GM10248 (cell line): ENCODE results near the gene EIF3I.

Experiments used
- CTCF ChIA-PET: fragments of 300-600 bp; sonication (Branson Sonifier 250); formaldehyde crosslinking; extraction: SDS; loops from one replicate; lab custom pipeline; 2021; ENCODE audit warnings: antibody characterized with exemption; lab: Yijun Ruan, JAX
- POLR2A ChIA-PET: fragments of 350-650 bp; sonication (Branson Sonifier 250); formaldehyde crosslinking; extraction: SDS; loops from one replicate; lab custom pipeline; 2020; ENCODE audit warnings: antibody characterized with exemption; lab: Yijun Ruan, JAX
- DNase-seq: peaks from one replicate; pipeline ENCODE4 v3.0.0; 2012; ENCODE audit errors: extremely low spot score
- TF ChIP-seq, protein P1 (sequence below): IDR thresholded peaks from 2 replicates; pipeline ENCODE4 v1.5.1; 2012; ENCODE audit warnings: mild to moderate bottlenecking, low read depth; ENCODE audit errors: extremely low read depth, missing control alignments, control extremely low read depth

Gene EIF3I

DNA sequence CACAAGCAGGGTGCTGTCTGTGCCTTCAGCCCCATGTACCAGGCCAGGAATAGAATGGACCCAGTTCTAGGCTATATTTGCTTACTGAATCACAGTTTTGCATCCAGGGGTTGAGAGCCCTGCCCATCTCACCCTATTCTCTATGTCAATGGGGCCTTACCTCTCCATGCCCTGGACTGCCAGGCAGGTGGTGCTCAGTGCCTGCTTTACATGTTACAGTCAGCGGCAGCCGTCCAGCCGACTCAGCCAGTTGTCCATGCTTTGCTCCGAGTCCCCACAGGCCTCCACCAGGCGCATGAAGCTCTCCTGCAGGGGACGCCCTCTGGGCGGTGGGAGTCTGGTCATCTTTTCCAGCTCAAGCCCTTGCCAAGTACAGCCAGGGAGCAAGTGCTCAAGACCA lies 12.6 kb downstream of the EIF3I start:
- ChIA-PET CTCF (interaction anchor here (1.1 to 10.0 kb wide), 3 partner anchors 17 to 81 kb away, joined by 3 to 104 read pairs (median 13); partner anchors contain the start of genes FAM167B and LCK), POLR2A (interaction anchor here (2.1 kb wide), 1 partner anchor 101 kb away, joined by 6 read pairs; the partner anchor contains the start of gene MARCKSL1)
- DNase-seq = no peak

DNA sequence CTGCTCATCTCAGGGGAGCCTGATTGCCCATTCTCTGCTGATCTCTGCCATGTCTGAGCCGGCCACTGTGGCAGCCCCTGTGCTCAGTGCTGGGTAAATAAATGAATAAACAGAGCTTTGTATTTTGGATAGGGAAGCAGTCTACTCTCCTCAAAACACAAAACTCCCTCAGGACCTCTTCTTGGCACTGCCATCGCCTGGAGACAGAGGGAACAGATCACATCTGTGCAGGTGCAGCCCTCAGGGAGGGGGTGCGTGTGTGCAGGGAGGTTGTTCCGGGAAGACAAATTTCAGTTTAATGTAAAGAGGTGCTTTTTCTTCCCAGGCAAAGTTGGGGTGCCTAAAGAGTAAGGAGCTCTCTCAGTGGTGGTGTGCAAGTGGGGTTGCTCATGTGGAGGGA lies 17.1 kb downstream of the EIF3I start:
- no peak for DNase-seq
- ChIA-PET POLR2A (no interaction called here), CTCF (interaction anchor here (1.4 to 14.4 kb wide), 4 partner anchors 10 to 78 kb away, joined by 4 to 156 read pairs (median 63); partner anchors contain the start of genes FAM167B and LCK)
- TF ChIP-seq, protein P1, sequence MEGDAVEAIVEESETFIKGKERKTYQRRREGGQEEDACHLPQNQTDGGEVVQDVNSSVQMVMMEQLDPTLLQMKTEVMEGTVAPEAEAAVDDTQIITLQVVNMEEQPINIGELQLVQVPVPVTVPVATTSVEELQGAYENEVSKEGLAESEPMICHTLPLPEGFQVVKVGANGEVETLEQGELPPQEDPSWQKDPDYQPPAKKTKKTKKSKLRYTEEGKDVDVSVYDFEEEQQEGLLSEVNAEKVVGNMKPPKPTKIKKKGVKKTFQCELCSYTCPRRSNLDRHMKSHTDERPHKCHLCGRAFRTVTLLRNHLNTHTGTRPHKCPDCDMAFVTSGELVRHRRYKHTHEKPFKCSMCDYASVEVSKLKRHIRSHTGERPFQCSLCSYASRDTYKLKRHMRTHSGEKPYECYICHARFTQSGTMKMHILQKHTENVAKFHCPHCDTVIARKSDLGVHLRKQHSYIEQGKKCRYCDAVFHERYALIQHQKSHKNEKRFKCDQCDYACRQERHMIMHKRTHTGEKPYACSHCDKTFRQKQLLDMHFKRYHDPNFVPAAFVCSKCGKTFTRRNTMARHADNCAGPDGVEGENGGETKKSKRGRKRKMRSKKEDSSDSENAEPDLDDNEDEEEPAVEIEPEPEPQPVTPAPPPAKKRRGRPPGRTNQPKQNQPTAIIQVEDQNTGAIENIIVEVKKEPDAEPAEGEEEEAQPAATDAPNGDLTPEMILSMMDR = no peak

More for the DNA sequence above, 12.6 kb downstream of the EIF3I start:
- TF ChIP-seq, protein P1 = no peak

DNA sequence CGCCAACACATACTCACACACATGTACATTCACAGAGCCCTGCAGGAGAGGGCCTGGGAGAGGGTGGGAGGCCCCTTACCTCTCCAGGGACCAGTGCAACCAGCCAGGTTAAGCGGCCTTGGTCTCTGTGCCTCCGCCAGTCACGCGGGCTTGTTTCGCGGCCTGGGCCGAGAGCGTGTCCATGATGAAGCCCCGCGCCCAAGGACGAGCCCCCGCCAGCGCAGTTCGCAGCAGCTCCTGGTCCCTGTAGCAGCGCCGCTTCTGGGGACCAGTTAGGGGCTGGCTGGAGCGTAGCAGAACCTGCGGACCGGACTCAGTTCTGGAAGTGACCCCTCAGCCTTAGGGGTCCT lies 17.6 kb downstream of the EIF3I start:
- CTCF ChIA-PET = interaction anchor here (0.9 to 14.4 kb wide), 6 partner anchors 10 to 111 kb away, joined by 3 to 156 read pairs (median 14); partner anchors contain the start of genes FAM167B and LCK
- DNase-seq = no peak
- TF ChIP-seq, protein P1 = no peak
- POLR2A ChIA-PET = no interaction called here

DNA sequence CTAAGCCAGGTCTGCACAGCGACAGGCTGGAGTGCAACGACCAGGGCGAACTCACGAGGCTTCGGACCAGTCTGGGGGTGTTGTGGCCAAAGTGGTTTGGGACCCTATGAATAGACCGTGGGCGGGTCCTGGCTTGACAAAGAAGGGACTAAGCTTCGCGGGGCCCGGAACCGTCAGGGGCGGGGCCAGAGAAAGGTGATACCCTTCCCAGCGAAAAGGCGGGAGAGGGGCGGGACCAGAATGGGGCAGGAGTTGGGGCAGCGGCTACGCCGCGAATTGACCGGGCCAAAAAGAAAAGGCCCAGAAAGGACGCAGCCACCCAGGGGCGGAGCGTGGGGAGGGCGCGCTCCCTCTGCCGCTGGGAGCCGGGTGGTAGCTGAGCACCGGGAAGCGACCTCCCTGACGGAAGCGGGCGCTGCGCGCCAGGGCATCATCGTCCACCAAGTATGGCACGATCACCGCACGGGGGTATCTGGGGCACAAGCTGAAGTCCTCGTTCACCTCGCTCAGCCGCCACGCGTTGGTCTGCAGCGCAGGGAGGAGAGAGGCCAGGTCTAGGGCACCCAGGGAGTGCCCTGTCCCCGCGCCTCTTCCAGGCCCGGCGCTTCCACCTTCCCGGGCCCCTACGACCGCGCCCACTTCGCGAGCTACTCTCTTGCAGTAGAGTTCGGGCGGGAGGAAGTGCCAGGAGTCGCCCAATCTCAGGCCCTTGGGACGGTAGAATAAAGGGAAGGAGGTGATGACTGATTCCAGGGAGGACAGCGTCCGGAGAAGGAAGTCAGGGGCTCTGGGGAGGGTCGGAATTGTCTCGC lies 18.1 kb downstream of the EIF3I start:
- TF ChIP-seq, protein P1 = peak; percentile 22
- DNase-seq = no peak
- ChIA-PET CTCF (interaction anchor here (0.6 to 14.4 kb wide), 12 partner anchors 11 to 237 kb away, joined by 3 to 156 read pairs (median 4); partner anchors contain the start of genes FAM167B and LCK), POLR2A (interaction anchor here (1.0 to 1.8 kb wide), 3 partner anchors 8 to 96 kb away, joined by 3 to 5 read pairs (median 4); partner anchors contain the start of genes LCK and MARCKSL1)

DNA sequence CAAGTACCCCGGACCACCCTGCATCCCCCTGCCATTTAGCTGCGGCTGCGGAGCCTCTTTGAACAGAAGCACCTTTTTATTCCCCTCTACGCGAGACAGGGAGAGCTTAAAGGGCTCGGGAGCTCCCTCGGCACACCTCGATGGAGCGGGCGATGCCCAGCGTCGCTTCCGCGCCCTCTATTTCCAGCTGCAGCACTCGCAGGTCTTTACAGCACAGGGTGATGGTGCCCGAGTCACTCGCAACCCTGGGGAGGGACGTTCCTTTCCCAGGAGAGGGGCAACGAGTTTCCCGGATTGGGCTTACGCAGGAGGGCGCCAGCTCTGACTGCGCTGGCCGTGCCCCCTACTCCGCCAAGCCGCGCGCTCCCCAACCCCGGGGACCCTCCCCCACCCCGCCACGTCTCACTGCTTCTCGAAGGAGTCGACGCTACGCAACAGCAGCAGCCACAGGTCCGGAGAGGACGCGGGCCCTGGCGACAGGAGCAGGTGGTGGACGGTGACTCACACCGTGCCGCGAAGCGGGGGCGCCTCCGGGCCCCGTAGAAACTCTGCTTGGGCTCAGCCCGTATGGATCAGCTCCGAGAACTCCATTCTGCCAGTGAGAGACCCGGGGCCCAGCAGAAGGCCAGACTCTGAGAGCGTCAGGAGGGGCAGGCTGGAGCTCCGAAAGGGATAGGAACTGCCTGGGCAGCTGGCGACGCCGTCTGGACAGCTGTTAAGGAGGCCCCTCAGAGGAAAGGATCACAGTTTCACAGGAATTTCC lies 19.0 kb downstream of the EIF3I start:
- DNase-seq = peak; percentile 71
- CTCF ChIA-PET = interaction anchor here (0.6 to 14.4 kb wide), 14 partner anchors 10 to 237 kb away, joined by 3 to 156 read pairs (median 4); partner anchors contain the start of genes CCDC28B, FAM167B and LCK
- POLR2A ChIA-PET = interaction anchor here (0.7 to 1.8 kb wide), 4 partner anchors 9 to 95 kb away, joined by 3 to 5 read pairs (median 4); partner anchors contain the start of genes LCK and MARCKSL1
- TF ChIP-seq, protein P1 = no peak

DNA sequence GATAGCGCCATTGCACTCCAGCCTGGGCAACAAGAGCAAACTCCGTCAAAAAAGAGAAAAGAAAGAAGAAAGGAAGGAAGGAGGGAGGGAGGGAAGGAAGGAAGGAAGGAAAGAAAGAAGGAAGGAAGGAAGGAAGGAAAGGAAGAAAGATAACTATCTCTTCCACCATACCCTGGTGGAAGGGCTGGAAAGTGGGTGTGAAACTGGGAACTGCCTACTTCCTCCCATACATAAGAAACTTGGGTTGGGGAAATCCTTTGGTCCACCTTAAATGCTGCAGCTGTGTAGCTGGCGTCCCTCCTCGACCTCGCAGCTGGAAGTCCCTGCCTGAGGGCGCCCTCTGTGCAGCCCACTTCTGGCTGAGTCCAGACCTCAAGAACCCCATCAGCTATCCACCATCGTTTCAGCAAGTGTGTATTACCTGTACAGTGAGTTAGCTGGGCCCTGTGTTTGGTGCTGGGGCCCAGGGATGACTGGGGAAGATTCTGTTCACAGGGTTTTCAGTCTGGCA lies 20.2 kb downstream of the EIF3I start:
- TF ChIP-seq, protein P1 = peak; percentile 16
- no peak for DNase-seq
- ChIA-PET POLR2A (interaction anchor here (1.3 kb wide), 2 partner anchors 19 to 94 kb away, joined by 3 to 5 read pairs; partner anchors contain the start of gene MARCKSL1), CTCF (interaction anchor here (0.8 to 14.4 kb wide), 6 partner anchors 9 to 94 kb away, joined by 3 to 156 read pairs (median 4); partner anchors contain the start of genes FAM167B, LCK and MARCKSL1)
